ENCODE results near the gene MTREX. TPM values are rescaled to one million over a fixed set of nuclear protein-coding genes. Genes with fewer than 3 reads are reported as not detected.

The MTREX gene
- total and polyA plus RNA-seq, 4 donors, result 17.4 to 88.4 (median 35.9) TPM

DNA sequence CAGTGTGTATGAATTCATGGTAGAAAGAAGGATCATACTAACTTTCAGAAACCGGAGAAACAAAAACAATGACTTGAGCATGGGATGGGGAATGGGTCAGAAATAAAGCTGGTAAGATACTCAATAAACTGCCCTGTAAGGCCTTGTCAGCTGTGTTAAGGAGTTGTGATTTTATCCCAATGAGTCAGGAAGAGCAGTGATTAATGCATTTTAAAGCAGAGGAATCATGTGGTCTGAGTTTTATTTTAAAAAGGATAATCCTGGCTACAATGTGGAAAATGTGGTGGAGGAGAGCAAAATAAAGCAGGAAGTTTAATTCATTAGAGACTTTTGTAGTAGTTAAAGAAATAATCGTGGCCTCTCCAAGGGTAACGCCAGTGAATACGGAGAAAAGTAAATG, 29.0 kb upstream of the MTREX start:
- H3K9ac ChIP-seq (ENCODE audit: insufficient read depth in 1 of 2, low read length in 2 of 2), result no peak overlapping the region
- no peaks in the 10 kb centered on the region for H3K27me3 ChIP-seq (ENCODE audit: control insufficient read depth in 3 of 3, insufficient read depth in 3 of 3, low read length in 2 of 3)
- no peak overlapping the region for H3K27ac ChIP-seq (ENCODE audit: low read depth in 1 of 2, low read length in 1 of 2)
- no peak for ATAC-seq (ENCODE audit: insufficient read depth, low FRiP score)
- no peaks in the 10 kb centered on the region for H3K4me1 ChIP-seq (ENCODE audit: control insufficient read depth in 5 of 5, insufficient read depth in 5 of 5, low read length in 5 of 5)
- 95 to 97% methylated on average over 4 of the region's 4 CpGs for whole genome bisulfite sequencing, 2 donors
- DNase-seq, result no peak
- H3K9me3 ChIP-seq (ENCODE audit: control insufficient read depth in 4 of 4, insufficient read depth in 3 of 4, low read length in 3 of 4), result no peaks in the 10 kb centered on the region
- peaks cover 13 to 47% (median 29%) of the 10 kb centered on the region in 4 donors for H3K36me3 ChIP-seq (ENCODE audit: control insufficient read depth in 4 of 4, insufficient read depth in 4 of 4, low read length in 4 of 4)
- TF ChIP-seq, protein P1, sequence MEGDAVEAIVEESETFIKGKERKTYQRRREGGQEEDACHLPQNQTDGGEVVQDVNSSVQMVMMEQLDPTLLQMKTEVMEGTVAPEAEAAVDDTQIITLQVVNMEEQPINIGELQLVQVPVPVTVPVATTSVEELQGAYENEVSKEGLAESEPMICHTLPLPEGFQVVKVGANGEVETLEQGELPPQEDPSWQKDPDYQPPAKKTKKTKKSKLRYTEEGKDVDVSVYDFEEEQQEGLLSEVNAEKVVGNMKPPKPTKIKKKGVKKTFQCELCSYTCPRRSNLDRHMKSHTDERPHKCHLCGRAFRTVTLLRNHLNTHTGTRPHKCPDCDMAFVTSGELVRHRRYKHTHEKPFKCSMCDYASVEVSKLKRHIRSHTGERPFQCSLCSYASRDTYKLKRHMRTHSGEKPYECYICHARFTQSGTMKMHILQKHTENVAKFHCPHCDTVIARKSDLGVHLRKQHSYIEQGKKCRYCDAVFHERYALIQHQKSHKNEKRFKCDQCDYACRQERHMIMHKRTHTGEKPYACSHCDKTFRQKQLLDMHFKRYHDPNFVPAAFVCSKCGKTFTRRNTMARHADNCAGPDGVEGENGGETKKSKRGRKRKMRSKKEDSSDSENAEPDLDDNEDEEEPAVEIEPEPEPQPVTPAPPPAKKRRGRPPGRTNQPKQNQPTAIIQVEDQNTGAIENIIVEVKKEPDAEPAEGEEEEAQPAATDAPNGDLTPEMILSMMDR (IDR thresholded peaks at IDR 0.05; ENCODE audit: control extremely low read depth, extremely low read depth), result no peak
- H3K4me3 ChIP-seq, result no peak overlapping the region

DNA sequence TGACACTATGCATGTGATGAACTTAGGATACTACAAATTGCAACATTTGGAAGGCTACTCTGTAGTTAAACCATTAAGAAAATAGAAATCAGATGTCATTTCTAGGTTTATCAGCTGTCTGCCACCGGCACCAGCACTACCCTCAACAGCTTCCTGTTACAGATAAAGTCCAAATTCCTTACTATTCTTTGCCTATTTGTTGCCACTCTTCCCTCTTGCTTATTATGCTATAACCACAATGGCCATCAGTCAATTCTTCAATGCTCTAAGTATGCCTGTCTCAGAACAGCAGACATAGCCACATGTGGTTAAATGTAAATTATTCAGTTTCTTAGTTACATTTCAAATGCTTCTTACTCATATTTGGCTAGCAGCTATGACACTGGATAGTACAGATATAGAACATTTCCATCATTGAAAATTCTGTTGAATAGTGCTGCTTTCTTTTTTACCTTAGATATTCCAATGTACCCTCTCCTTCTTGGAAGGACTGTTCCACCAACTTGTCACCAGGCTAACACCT, 21.3 kb upstream of the MTREX start:
- H3K4me3 ChIP-seq, result no peak overlapping the region
- TF ChIP-seq, protein P1 (IDR thresholded peaks at IDR 0.05; ENCODE audit: control extremely low read depth, extremely low read depth), result no peak
- no peaks in the 10 kb centered on the region for H3K27me3 ChIP-seq (ENCODE audit: control insufficient read depth in 3 of 3, insufficient read depth in 3 of 3, low read length in 2 of 3)
- ATAC-seq (ENCODE audit: insufficient read depth, low FRiP score) (no peak), DNase-seq (no peak)
- H3K4me1 ChIP-seq (ENCODE audit: control insufficient read depth in 5 of 5, insufficient read depth in 5 of 5, low read length in 5 of 5), result no peaks in the 10 kb centered on the region
- H3K36me3 ChIP-seq (ENCODE audit: control insufficient read depth in 4 of 4, insufficient read depth in 4 of 4, low read length in 4 of 4), result peaks cover 17 to 36% (median 27%) of the 10 kb centered on the region in 4 donors
- H3K9me3 ChIP-seq (ENCODE audit: control insufficient read depth in 4 of 4, insufficient read depth in 3 of 4, low read length in 3 of 4), result no peaks in the 10 kb centered on the region
- WGBS, 2 donors, result 30 to 51% methylated on average over 1 of the region's 1 CpG
- H3K27ac ChIP-seq (ENCODE audit: low read depth in 1 of 2, low read length in 1 of 2), result no peak overlapping the region
- H3K9ac ChIP-seq (ENCODE audit: insufficient read depth in 1 of 2, low read length in 2 of 2), result no peak overlapping the region

DNA sequence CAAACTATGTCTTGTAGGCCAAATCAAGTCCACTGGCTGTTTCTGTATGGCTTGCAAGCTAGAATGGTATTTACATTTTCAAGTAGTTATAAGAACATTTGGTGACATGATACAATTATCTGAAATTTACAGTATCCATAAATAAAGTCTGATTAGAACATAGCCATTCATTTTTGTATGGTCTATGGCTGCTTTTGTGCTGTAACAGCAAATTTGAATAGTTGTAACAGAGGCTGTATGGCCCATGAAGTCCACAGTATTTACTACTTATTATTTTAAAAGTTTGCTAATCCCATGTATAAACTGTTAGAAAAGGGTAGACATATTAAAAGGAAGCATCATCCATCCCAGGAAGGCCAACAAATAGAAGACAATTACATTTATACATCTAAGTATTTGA, 18.0 kb upstream of the MTREX start:
- Histone ChIP-seq H3K4me1 (ENCODE audit: control insufficient read depth in 5 of 5, insufficient read depth in 5 of 5, low read length in 5 of 5) (no peaks in the 10 kb centered on the region), H3K9ac (ENCODE audit: insufficient read depth in 1 of 2, low read length in 2 of 2) (no peak overlapping the region), H3K36me3 (ENCODE audit: control insufficient read depth in 4 of 4, insufficient read depth in 4 of 4, low read length in 4 of 4) (peaks cover 14 to 45% (median 37%) of the 10 kb centered on the region in 4 donors), H3K27me3 (ENCODE audit: control insufficient read depth in 3 of 3, insufficient read depth in 3 of 3, low read length in 2 of 3) (no peaks in the 10 kb centered on the region), H3K4me3 (no peak overlapping the region), H3K9me3 (ENCODE audit: control insufficient read depth in 4 of 4, insufficient read depth in 3 of 4, low read length in 3 of 4) (peaks cover 0 to under 1% (median 0%) of the 10 kb centered on the region in 4 donors), H3K27ac (ENCODE audit: low read depth in 1 of 2, low read length in 1 of 2) (no peak overlapping the region)
- DNase-seq, result no peak
- no peak for ATAC-seq (ENCODE audit: insufficient read depth, low FRiP score)
- TF ChIP-seq, protein P1 (IDR thresholded peaks at IDR 0.05; ENCODE audit: control extremely low read depth, extremely low read depth), result no peak

DNA sequence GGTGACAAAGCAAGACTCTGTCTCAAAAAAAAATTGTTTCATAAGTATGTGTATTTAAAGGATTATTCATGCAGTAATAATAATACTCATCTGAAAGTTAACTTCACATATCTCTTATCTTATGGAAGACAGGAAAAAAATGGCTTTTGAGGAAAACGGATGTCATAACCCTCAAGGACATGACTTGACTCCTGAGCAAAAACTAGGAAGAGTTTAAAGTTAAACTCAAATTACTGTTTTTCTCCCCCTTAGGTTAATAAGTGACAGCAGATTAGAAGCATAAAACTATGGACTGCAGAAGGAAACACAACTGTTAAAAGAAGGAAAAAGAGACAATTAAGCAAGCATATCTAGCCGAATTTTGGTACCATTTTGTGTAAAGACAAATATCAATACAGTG, 16.8 kb upstream of the MTREX start:
- Histone ChIP-seq H3K9me3 (ENCODE audit: control insufficient read depth in 4 of 4, insufficient read depth in 3 of 4, low read length in 3 of 4) (peaks cover 0 to 3% (median 0%) of the 10 kb centered on the region in 4 donors), H3K36me3 (ENCODE audit: control insufficient read depth in 4 of 4, insufficient read depth in 4 of 4, low read length in 4 of 4) (peaks cover 11 to 51% (median 37%) of the 10 kb centered on the region in 4 donors), H3K9ac (ENCODE audit: insufficient read depth in 1 of 2, low read length in 2 of 2) (no peak overlapping the region), H3K4me1 (ENCODE audit: control insufficient read depth in 5 of 5, insufficient read depth in 5 of 5, low read length in 5 of 5) (no peaks in the 10 kb centered on the region), H3K27ac (ENCODE audit: low read depth in 1 of 2, low read length in 1 of 2) (no peak overlapping the region), H3K4me3 (no peak overlapping the region), H3K27me3 (ENCODE audit: control insufficient read depth in 3 of 3, insufficient read depth in 3 of 3, low read length in 2 of 3) (no peaks in the 10 kb centered on the region)
- ATAC-seq (ENCODE audit: insufficient read depth, low FRiP score) (no peak), DNase-seq (no peak)
- WGBS, 2 donors, result 92 to 95% methylated on average over 2 of the region's 2 CpGs
- TF ChIP-seq, protein P1 (IDR thresholded peaks at IDR 0.05; ENCODE audit: control extremely low read depth, extremely low read depth), result no peak

Data from lung (tissue), 12 donors.